NCI-H2196 (cell line): Measurements from ENCODE around the gene CSRP3.
"Not testable (repeated sequence)": the region's sequence is repeated elsewhere in the genome, so short reads cannot be mapped to it uniquely, and the experiment has no call there.

Source experiments
- DNase-seq: peaks from one replicate; lab custom pipeline; 2025; ENCODE audit not compliant: unreplicated experiment; lab: John Stamatoyannopoulos, UW

CSRP3 gene

DNA sequence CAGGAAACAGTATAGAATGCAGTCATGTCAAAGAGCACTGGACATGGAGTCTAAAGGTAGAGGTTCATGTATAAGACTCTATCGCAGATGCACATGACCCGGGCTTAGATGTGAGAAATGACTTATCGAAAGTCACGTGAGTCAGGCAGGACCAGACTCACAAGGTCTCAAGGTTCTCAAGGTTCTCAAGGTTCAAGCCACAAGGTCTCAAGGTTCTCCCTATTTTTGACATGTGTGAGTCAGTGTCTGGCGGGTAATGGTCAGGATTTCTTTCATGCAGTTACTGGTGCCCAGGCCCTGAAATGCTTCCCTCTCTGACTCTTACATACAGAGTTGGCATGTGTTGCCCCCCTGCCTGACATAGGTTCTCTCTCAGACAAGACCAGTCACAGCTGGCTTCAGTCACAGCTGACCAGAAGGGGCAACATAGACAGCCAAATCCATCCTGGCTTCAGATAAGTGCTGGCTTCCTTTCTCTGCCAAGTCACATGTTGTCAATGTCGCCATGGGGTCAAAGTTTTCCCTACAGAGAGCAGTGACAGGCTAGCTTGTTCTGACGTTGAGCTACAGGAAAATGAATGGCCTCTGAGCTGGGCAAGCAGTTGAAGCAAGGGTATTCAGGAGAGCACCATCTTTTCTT lies 10.1 kb downstream of the CSRP3 start:
- DNase-seq: no peak

DNA sequence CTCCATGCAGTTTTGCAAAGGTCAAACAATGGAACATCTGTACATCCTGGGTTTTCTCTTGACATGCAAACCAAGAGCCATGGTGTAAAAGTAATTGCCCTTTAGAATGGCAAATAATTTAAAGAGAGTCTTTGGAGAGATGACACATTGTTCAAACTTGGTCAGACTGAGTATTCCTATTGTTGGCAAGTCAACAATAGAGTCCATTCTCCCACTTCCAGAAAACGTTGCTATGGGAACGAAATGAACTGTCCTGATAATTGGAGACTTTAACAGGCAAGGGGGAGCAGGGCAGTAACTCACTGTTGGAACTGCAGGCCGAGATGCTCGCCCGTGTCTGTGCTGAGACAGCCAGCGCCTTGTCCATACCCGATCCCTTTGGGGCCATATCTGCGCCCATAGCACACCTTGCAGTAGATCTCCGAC lies 13.9 kb downstream of the CSRP3 start:
- DNase-seq: no peak

DNA sequence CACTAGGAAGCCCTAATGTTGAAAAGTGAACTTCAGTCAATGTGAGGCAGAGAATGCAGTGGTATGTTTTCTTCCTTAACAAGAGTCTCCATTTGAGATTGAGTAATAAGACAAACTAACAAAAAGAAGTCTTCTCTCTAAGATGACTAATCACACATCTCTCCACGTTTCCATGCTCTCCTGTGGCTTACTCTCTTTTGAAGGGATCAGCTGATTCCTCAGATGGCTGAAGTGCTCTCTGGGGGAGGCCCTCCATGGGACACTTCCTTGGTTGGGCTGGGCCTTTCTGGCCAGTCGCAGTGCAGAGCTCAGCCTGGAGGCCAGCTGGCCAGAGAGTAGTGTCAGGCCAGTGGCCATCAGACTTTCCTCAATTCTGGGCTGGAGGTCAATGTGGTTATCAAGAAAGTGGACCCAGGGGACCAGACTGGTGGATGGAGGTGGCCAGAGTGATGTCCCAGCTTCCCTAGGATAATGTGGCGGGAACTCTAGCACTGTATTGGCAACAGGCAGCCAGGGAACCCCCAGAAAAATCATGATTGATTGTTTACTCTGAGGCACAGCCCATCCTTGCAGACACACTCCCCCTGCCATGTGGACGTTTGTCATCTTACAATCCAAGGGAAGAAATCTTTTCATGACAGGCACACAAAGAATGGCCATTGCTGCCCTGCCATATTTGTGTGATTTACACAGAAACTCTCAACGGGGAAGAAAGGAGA lies 14.5 kb downstream of the CSRP3 start:
- DNase-seq: no peak

- no peak for DNase-seq
Measured at GRCh38 chr11:19185516-19186052, 16.2 kb downstream of the CSRP3 start.

- no peak for DNase-seq
Measured at GRCh38 chr11:19185036-19185435, 16.7 kb downstream of the CSRP3 start.

- no peak for DNase-seq
Measured at GRCh38 chr11:19183646-19184045, 18.1 kb downstream of the CSRP3 start.

GRCh38 chr11:19181531-19182261 lies 20.1 kb downstream of the CSRP3 start:
- no peak for DNase-seq

DNA sequence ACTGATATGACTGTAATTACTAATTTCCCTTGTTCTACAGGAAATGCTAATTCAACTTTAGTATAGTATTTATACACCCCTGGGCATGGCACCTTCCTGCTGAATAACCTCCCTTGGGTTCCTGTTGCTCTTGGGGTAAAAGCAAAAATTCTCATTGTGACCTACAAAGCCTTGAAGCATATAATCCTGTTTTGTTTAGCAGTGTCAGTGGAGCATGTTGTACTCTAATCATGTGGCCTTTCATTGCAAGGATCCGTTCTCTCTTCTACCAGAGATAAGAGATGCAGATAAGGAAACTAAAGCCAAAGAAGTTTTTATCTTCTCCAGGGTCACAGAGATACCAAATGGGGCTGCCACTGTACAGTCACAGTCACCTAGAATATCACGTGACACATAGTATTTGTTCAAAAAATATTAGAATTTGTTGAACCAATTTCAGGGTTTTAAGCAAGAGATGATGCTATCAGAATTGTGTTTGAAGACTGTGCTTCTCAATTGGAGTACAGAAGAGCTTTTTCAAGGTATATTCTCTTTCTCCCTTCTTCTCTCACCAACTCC lies 25.1 kb downstream of the CSRP3 start:
- DNase-seq: no peak

DNA sequence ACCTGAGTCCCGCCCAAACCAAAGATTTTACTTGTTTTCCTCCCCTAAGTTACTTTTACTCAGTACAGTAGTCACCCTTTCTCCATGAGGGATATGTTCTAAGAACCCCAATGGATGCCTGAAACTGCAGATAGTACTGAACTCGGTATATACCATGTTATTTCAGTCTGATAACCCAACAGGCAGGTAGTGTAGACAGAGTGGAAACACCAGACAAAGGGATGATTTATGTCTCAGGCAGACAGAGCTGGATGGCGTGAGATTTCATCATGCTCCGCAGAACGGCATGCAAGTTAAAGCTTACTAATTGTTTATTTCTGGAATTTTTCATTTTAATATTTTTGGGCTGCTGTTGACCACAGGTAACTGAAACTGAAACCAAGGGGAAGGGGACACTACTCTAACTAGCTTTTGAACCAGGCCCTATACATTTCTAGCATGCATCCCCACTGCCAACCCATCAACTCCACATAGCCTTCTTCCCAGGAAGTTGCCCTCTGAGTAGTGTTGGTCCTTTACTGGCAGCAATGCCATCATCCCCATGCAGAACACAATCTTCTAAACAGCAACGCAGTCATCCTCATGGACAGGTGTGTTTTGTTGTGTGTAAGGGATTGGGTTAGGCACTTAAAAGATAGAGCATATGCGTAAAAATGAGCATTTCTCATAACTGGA lies 27.7 kb downstream of the CSRP3 start:
- no peak for DNase-seq

DNA sequence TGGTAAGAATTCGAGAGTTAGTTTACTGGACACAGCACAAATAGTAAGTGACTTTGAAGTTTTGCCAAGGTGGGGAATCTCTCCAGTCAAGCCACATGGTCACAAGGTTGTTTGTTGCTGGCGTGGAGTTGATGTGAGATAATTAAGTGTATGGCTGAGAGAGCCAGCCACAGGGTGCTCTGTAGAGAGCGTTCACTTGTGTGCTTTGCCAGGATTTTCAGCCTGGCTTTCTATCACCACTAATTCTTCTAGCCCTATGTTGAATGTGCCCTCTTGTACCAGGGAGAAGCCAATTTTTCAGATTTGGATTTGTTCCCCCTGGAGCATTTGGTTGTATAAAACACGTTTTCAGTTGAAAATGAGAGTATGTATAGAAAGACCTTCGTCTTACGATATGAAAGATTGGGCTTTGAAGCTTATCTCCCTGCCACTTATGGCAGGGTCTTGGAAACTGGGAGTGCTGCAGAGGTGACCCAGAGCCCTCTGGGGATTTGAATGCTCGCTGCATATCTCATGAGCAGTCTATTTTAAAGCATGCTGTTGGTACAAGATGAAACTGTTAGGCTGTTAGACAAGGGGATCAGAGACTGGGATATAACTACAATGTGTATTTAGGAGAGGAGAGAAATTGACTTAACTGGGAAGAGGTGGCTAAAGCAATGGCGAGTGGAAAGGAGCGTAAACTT lies 28.6 kb downstream of the CSRP3 start:
- no peak for DNase-seq

- DNase-seq: no peak
Measured at GRCh38 chr11:19168090-19168489, 33.7 kb downstream of the CSRP3 start.

DNA sequence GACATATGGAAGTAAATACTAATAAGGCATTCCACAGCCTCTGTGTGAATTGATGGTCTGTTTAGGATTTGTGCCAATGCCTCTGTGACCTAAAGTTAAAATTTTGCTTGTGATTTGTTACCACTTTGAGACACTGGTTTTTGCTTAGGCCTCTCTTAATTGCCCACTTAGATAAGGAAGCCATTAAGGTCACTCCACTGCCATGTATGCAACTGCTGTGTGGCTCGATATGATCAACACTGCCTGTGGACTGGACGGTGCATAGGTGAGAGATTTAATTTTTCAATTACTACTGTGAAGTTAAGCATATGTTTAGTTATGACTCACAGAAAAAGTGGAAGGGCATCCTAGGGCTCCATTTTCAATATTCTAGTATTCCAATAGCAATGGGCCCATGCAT lies 36.9 kb downstream of the CSRP3 start:
- no peak for DNase-seq

GRCh38 chr11:19164230-19164855 lies 37.4 kb downstream of the CSRP3 start:
- DNase-seq: peak; percentile 44

DNA sequence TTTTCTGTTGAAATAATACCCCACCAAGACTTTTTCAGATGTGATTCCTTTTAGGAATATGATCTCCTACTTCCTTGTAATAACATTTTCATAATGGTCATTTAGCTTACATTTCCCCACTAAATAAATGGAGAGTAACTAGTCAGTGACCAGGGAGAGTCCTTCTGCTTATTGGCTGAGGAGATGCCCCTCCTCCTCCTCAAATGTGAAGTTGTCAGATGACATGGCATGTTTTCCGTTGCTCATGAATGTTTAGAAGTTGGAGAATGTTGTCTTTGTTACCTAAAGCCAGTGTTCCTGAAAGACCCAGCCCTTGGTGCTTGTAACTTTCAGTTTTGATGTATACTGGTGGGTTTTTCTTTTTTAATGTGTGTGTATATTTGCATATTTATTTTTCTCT lies 38.2 kb downstream of the CSRP3 start:
- no peak for DNase-seq

DNA sequence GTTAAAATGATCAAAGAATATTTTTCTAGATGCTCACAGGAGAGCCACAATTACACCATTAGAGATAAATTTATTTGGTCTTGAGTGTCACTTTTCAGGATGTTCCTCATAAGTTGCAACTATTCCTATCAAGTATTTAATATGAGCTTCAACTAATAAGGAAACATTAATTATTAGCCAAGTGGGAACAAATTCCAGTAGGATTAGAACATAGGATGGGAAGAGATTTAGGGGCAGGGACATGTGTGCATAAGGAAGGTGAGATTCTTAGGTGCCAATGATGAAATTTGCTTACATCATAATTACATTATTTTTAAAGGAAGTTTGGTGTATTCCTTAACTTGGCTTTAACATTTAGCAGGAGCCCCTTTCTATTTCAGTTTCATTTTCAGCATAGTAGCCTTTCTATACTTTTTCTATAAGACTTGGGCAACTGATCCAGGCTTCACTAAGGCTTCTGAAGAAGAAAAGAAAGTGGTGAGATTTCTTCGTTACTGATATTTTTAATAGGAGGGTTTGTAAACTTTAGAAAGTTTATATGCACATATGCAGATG lies 38.8 kb downstream of the CSRP3 start:
- DNase-seq: no peak

DNA sequence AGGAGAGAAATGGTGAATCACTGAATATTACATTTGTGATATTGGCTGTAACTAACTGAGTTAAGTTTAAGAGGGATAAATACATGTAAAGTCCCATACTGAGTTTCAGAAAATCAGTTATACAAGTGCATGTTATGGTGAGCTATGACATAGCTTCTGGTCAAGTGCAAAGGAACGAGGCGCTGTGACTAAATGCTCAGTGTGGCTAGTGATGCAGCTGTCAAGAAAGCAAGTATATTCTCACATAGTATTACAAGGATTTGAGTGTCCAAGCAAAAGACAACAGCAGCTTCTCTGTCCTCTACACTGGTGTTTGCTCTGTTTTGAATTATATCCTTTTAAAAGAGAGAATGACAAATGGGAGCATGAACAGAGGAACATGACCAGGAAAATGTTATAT lies 40.1 kb downstream of the CSRP3 start:
- DNase-seq: no peak

- DNase-seq: no peak
Measured at GRCh38 chr11:19160847-19161246, 40.9 kb downstream of the CSRP3 start.

DNA sequence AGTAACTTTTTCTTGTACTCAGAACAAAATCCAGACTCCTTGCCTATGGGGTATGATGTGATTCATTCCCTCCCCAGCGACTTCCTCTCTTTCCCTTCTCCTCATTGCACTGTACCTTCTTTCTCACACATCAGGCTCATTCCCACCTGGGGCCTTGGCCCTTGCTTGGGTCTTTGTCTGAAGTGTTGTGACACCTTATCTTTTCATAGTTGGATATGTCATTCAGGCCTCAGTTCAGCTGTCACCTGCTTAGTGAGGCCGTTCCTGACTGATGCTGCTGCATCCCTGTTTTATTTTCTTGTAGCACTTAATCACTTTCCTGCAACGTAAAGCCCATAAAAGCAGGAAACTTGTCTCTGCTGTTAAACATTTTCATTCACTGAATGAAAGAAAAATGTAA lies 44.9 kb downstream of the CSRP3 start:
- no peak for DNase-seq

GRCh38 chr11:19145319-19145718 lies 56.5 kb downstream of the CSRP3 start:
- no peak for DNase-seq

- not testable (repeated sequence) for DNase-seq
Measured at GRCh38 chr11:19136884-19137283, 64.9 kb downstream of the CSRP3 start.
